RWPE2 (cell line): Measurements from ENCODE around the gene DGKD.

Experiments used
- ATAC-seq: fragments of 200-7000 bp; cut with Tn5 transposase; 3 replicates; pipeline ENCODE4 v1.9.1; 2021; ENCODE audit warnings: low read depth
- DNase-seq: peaks from one replicate; pipeline ENCODE4 v3.0.0-alpha.2; 2020; ENCODE audit warnings: low spot score
- H3K27ac ChIP-seq: fragments of 450-650 bp; 2 replicates; pipeline ENCODE4 v1.5.1; 2017; ENCODE audit warnings: mild to moderate bottlenecking; ENCODE audit not compliant: poor library complexity, severe bottlenecking
- H3K27me3 ChIP-seq: fragments of 250-450 bp; sonication (Bioruptor Pico); 2 replicates; pipeline ENCODE4 v1.5.1; 2021; ENCODE audit warnings: mild to moderate bottlenecking, moderate library complexity; ENCODE audit not compliant: insufficient read depth, poor library complexity, severe bottlenecking
- H3K36me3 ChIP-seq: fragments of 250-450 bp; sonication (Bioruptor Pico); 2 replicates; pipeline ENCODE4 v1.5.1; 2020; ENCODE audit warnings: low read depth, mild to moderate bottlenecking, moderate library complexity
- H3K4me1 ChIP-seq: fragments of 250-450 bp; sonication (Bioruptor Pico); 2 replicates; pipeline ENCODE4 v1.5.1; 2021; ENCODE audit warnings: mild to moderate bottlenecking, moderate library complexity; ENCODE audit not compliant: insufficient read depth, poor library complexity, severe bottlenecking
- H3K4me3 ChIP-seq: fragments of 250-450 bp; sonication (Bioruptor Pico); 2 replicates; pipeline ENCODE4 v1.5.1; 2021; ENCODE audit warnings: mild to moderate bottlenecking, moderate library complexity; ENCODE audit not compliant: severe bottlenecking
- H3K9me3 ChIP-seq: fragments of 250-450 bp; sonication (Bioruptor Pico); 2 replicates; pipeline ENCODE4 v1.5.1; 2021; ENCODE audit warnings: mild to moderate bottlenecking, moderate library complexity; ENCODE audit not compliant: severe bottlenecking
- CTCF ChIP-seq: fragments of 450-650 bp; IDR thresholded peaks from one replicate; pipeline ENCODE4 v1.5.1; 2017; ENCODE audit warnings: mild to moderate bottlenecking, moderate library complexity; ENCODE audit not compliant: poor library complexity, severe bottlenecking

The DGKD gene

GRCh38 chr2:233466991-233467603 lies 112.8 kb downstream of the DGKD start:
- peak; percentile 46 for DNase-seq
- TF ChIP-seq CTCF, result no peak
- H3K27ac ChIP-seq, result no peak overlapping the region
- ATAC-seq, result no peak
- no peaks in the 10 kb centered on the region for H3K9me3 ChIP-seq
- H3K4me3 ChIP-seq, result no peak overlapping the region
- H3K36me3 ChIP-seq, result peaks cover 39% of the 10 kb centered on the region
- no peaks in the 10 kb centered on the region for H3K4me1 ChIP-seq
- no peaks in the 10 kb centered on the region for H3K27me3 ChIP-seq

- Histone ChIP-seq H3K36me3 (peaks cover 39% of the 10 kb centered on the region), H3K4me3 (no peak overlapping the region), H3K9me3 (no peaks in the 10 kb centered on the region), H3K4me1 (no peaks in the 10 kb centered on the region), H3K27ac (no peak overlapping the region), H3K27me3 (no peaks in the 10 kb centered on the region)
- TF ChIP-seq CTCF, result no peak
- ATAC-seq (no peak), DNase-seq (peak; percentile 36)
These were observed 113.9 kb downstream of the DGKD start for GRCh38 chr2:233468047-233468740.

GRCh38 chr2:233468741-233469110 lies 114.4 kb downstream of the DGKD start:
- peak; percentile 42 for DNase-seq

GRCh38 chr2:233469261-233470010 lies 115.1 kb downstream of the DGKD start:
- no peaks in the 10 kb centered on the region for H3K9me3 ChIP-seq
- no peak for TF ChIP-seq CTCF
- no peak for ATAC-seq
- H3K4me3 ChIP-seq, result no peak overlapping the region
- no peaks in the 10 kb centered on the region for H3K4me1 ChIP-seq
- peak; percentile 45 for DNase-seq
- H3K36me3 ChIP-seq, result peaks cover 36% of the 10 kb centered on the region
- H3K27ac ChIP-seq, result no peak overlapping the region
- no peaks in the 10 kb centered on the region for H3K27me3 ChIP-seq

More at GRCh38 chr2:233468741-233469110, 114.4 kb downstream of the DGKD start:
- Histone ChIP-seq H3K27me3 (no peaks in the 10 kb centered on the region), H3K27ac (no peak overlapping the region), H3K36me3 (peaks cover 39% of the 10 kb centered on the region), H3K4me3 (no peak overlapping the region), H3K9me3 (no peaks in the 10 kb centered on the region), H3K4me1 (no peaks in the 10 kb centered on the region)
- TF ChIP-seq CTCF, result no peak
- no peak for ATAC-seq
